HFF-Myc (cell line): Measurements from ENCODE around the gene BBOX1.
A peak's percentile ranks its signal among the peaks of the same experiment; 100 is the strongest.

Source experiments
- DNase-seq: peaks from one replicate; pipeline ENCODE4 v3.0.0-alpha.2; 2011; ENCODE audit warnings: low read depth; ENCODE audit errors: extremely low read depth
- H3K4me3 ChIP-seq: replicated peaks from 2 replicates; pipeline ENCODE4 v1.5.1; 2011; ENCODE audit warnings: low read depth, mild to moderate bottlenecking, control low read depth, low read length
- CTCF ChIP-seq: IDR thresholded peaks from 2 replicates; pipeline ENCODE4 v1.5.1; 2012; ENCODE audit warnings: mild to moderate bottlenecking, low read depth, low read length, control low read depth; ENCODE audit errors: missing control alignments

Gene BBOX1

GRCh38 chr11:27158456-27159334 lies 118.1 kb downstream of the BBOX1 start:
- no peak overlapping the region for H3K4me3 ChIP-seq
- peak; percentile 73 for DNase-seq
- TF ChIP-seq CTCF: peak; percentile 74

- TF ChIP-seq CTCF: no peak
- DNase-seq: no peak
- no peak overlapping the region for H3K4me3 ChIP-seq
Observed at GRCh38 chr11:27159335-27159679, 118.7 kb downstream of the BBOX1 start.

GRCh38 chr11:27161071-27161470 lies 120.5 kb downstream of the BBOX1 start:
- no peak for DNase-seq
- no peak for TF ChIP-seq CTCF

GRCh38 chr11:27162237-27162636 lies 121.6 kb downstream of the BBOX1 start:
- no peak overlapping the region for H3K4me3 ChIP-seq
- no peak for TF ChIP-seq CTCF
- DNase-seq: no peak

More at GRCh38 chr11:27161071-27161470, 120.5 kb downstream of the BBOX1 start:
- no peak overlapping the region for H3K4me3 ChIP-seq

GRCh38 chr11:27166130-27166529 lies 125.5 kb downstream of the BBOX1 start:
- H3K4me3 ChIP-seq: no peak overlapping the region
- no peak for DNase-seq
- no peak for TF ChIP-seq CTCF

- DNase-seq: no peak
- no peak overlapping the region for H3K4me3 ChIP-seq
- TF ChIP-seq CTCF: no peak
Observed at GRCh38 chr11:27171376-27171958, 130.9 kb downstream of the BBOX1 start.
